Right lobe of liver (tissue), 4 donors: ENCODE results near the gene YTHDF1.

Source experiments
- POLR2A ChIP-seq: fragments of 450-650 bp; IDR thresholded peaks from one replicate; pipeline ENCODE4 v1.6.1; 2017; ENCODE audit warnings: antibody characterized with exemption, mild to moderate bottlenecking
- TF ChIP-seq, protein P1 (sequence below), 4 donors: fragments of 200-600 bp in 3 of 4; fragments of 450-650 bp in 1 of 4; IDR thresholded peaks; one replicate each; pipeline versions ENCODE4 v1.5.1 to v1.8.0; 2016 to 2022; ENCODE audit warnings: antibody characterized with exemption in 4 of 4, mild to moderate bottlenecking in 2 of 4
- donor health status: DM: no; HTN: no; CAD: no.
- donor health status: DM: no; HTN: no; CAD: no.
- donor health status: DM: no; HTN: yes; CAD: no.

DNA sequence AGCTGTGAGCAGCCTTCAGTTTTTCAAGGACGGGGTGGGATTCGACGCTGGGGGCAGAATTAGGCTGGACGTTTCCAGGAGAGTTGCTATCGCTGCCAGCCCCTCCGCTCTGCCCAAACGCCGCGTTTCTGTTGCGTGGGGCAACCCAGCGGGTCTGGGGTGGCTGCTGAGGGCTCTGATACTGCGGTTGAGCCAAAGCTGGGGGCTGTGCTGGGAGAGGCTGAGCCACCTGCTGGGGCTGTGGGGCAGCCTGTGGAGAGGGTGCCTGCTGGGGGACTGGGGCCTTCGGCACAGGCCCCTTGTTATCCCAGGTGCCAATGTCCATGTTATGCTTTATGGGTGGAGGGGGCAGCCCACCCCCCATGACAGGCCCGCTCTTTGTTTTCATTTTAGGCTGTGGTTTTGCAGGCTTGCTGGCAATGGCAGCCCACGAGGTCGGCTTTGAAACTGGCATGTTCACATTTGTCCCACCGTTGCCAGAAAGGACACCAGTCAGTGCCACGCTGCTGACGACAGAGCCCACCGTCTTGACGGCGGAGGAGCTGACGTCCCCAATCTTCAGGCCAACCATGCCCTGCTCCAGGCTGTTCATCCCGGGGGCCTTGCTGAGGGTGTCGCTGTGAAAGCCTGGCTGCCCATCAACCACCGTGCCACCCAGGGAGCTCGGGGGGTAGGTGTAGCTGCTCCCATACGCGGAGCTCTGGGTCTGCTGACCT, 13.0 kb downstream of the YTHDF1 start:
- TF ChIP-seq POLR2A, result no peak
- TF ChIP-seq, protein P1, sequence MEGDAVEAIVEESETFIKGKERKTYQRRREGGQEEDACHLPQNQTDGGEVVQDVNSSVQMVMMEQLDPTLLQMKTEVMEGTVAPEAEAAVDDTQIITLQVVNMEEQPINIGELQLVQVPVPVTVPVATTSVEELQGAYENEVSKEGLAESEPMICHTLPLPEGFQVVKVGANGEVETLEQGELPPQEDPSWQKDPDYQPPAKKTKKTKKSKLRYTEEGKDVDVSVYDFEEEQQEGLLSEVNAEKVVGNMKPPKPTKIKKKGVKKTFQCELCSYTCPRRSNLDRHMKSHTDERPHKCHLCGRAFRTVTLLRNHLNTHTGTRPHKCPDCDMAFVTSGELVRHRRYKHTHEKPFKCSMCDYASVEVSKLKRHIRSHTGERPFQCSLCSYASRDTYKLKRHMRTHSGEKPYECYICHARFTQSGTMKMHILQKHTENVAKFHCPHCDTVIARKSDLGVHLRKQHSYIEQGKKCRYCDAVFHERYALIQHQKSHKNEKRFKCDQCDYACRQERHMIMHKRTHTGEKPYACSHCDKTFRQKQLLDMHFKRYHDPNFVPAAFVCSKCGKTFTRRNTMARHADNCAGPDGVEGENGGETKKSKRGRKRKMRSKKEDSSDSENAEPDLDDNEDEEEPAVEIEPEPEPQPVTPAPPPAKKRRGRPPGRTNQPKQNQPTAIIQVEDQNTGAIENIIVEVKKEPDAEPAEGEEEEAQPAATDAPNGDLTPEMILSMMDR (IDR thresholded peaks at IDR 0.05), result no peak
